ENCODE measurements around the gene WDR7.

WDR7 gene

GRCh38 chr18:56897122-56897521 lies 246.0 kb downstream of the WDR7 start:
- DNase-seq: no peak

- no peak for DNase-seq
Observed at GRCh38 chr18:56899660-56900059, 248.5 kb downstream of the WDR7 start.

GRCh38 chr18:56900195-56901094 lies 249.3 kb downstream of the WDR7 start:
- DNase-seq: no peak

- no peak for DNase-seq
Observed at GRCh38 chr18:56901919-56902318, 250.8 kb downstream of the WDR7 start.

- no peak for DNase-seq
Observed at GRCh38 chr18:56902653-56903052, 251.5 kb downstream of the WDR7 start.

- DNase-seq: no peak
Observed at GRCh38 chr18:56903686-56904085, 252.5 kb downstream of the WDR7 start.

GRCh38 chr18:56907771-56908170 lies 256.6 kb downstream of the WDR7 start:
- DNase-seq: no peak

GRCh38 chr18:56910237-56910636 lies 259.1 kb downstream of the WDR7 start:
- no peak for DNase-seq

- DNase-seq: no peak
Observed at GRCh38 chr18:56910967-56911366, 259.8 kb downstream of the WDR7 start.

- no peak for DNase-seq
Observed at GRCh38 chr18:56913941-56914340, 262.8 kb downstream of the WDR7 start.

GRCh38 chr18:56919190-56919589 lies 268.0 kb downstream of the WDR7 start:
- DNase-seq: no peak

- DNase-seq: no peak
Observed at GRCh38 chr18:56921896-56922480, 270.8 kb downstream of the WDR7 start.

- DNase-seq: no peak
Observed at GRCh38 chr18:56926734-56927133, 275.6 kb downstream of the WDR7 start.

GRCh38 chr18:56927786-56928185 lies 276.6 kb downstream of the WDR7 start:
- no peak for DNase-seq

GRCh38 chr18:56929886-56930285 lies 278.7 kb downstream of the WDR7 start:
- no peak for DNase-seq

- no peak for DNase-seq
Observed at GRCh38 chr18:56933472-56933871, 282.3 kb downstream of the WDR7 start.

- DNase-seq: no peak
Observed at GRCh38 chr18:56934131-56934530, 283.0 kb downstream of the WDR7 start.

GRCh38 chr18:56934906-56935305 lies 283.7 kb downstream of the WDR7 start:
- DNase-seq: no peak

- DNase-seq: no peak
Observed at GRCh38 chr18:56935434-56936040, 284.4 kb downstream of the WDR7 start.

- DNase-seq: no peak
Observed at GRCh38 chr18:56936457-56936856, 285.3 kb downstream of the WDR7 start.

GRCh38 chr18:56937874-56938430 lies 286.8 kb downstream of the WDR7 start:
- DNase-seq: no peak

GRCh38 chr18:56945171-56946083 lies 294.3 kb downstream of the WDR7 start:
- DNase-seq: no peak

- DNase-seq: no peak
Observed at GRCh38 chr18:56947236-56947635, 296.1 kb downstream of the WDR7 start.

Measured in central memory CD4-positive, alpha-beta T cell (primary cell).